Measurements from ENCODE around the gene ASTN2.
"Not testable (repeated sequence)": the region's sequence is repeated elsewhere in the genome, so short reads cannot be mapped to it uniquely, and the experiment has no call there.

Gene ASTN2

DNA sequence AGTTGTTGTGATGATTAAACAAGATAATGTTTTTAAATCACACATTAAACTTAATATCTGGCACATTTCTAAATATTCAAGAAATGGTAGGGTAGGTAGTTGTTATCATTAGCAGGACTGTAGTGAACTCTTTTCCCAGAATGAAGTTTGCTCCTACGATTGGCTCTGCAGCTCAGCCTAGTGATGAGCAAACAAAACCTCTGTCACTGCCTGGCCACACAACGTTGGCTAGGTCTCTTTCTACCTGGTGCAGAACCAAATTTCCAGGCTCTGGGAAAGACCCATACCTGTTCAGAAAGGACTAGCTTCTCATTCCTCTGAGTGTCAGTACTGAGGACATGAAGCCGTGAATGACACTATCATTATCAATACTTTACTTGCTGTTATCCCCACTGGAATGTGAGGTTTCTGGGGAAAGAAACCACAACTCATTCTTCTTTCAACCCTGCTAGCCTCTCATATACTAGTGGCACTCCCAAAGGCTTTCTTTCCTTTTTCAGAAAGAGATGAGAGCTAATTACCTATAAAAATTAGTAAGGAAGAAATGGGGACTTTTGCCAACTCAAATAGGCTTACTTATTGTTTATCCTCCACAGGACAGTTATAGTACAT, 947.0 kb downstream of the ASTN2 start:
- no peak for ATAC-seq

DNA sequence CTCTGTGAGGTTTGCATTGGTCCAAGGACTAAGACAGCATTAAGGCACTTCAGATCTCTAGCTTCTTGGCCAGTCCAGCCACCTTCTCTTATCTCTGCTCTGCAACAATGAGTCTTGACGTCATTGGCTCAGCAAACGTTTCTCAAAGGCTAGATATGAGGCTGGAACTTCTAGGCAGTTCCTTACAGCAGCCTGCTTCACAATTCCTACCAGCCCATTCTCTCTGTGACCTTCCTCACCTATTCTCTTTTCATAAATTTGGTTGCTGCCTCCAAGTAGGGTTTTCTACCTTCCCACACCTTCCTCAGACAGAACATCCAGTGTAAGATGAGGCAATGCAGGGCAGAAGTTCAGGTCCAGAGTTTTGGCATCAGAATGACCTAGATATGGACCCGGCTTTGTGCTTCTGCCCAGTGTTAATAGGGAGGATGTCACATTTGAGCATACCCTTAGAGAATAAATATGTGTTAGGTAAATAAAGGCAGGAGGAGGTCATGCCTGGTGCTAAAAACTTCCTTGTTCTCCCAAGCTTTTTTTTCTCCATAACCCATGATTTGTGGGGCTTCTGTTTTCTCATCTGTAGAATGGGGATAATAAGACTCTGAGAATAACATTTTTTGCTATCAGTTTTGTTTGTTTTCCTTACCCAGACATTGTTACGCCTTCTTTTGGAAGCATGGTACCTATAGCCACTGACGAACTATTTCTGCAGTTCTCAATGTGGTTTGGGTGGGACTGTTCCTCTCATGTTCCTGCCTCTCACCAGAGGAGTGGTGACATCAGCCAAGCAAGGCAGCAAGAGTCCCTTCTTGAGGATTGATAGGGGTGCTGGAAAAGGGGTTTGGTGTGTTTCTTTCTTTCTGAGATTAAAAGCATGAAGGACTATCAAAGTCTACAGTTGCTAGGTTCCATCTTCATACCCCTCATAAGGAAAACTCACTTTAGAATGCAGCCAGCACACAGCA, 948.3 kb downstream of the ASTN2 start:
- no peak for ATAC-seq

DNA sequence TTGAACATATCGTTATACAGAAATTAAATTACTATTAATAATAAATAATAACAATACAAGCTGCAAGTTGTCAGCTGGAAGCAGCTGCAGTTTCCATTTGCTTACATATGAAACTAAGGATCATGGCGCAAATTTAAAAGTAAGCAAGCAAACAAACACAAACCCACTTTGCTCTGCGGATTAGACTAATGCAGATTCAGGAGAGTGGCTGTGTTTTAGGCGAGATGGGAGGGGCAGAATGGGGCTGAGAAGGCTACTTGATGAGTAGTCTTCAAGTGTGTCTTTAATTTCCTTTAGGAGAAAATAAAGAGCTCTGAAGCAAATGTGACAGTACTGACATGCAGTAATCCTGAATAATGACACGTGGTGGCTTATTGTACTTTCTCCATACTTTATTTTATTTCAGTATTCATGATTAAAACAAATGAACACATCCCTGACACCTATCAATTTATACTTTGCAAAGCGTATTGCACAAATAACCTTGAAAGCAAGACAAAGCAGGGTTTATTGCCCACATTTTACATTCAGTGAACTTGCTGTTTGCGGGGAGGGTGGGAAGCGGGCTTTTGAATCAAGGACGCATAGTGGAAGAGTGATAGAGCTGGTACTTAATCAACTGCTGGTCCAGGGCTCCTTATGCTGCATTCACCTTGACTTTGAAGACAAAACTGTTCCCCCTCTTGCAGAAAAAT, 949.1 kb downstream of the ASTN2 start:
- no peak for ATAC-seq

DNA sequence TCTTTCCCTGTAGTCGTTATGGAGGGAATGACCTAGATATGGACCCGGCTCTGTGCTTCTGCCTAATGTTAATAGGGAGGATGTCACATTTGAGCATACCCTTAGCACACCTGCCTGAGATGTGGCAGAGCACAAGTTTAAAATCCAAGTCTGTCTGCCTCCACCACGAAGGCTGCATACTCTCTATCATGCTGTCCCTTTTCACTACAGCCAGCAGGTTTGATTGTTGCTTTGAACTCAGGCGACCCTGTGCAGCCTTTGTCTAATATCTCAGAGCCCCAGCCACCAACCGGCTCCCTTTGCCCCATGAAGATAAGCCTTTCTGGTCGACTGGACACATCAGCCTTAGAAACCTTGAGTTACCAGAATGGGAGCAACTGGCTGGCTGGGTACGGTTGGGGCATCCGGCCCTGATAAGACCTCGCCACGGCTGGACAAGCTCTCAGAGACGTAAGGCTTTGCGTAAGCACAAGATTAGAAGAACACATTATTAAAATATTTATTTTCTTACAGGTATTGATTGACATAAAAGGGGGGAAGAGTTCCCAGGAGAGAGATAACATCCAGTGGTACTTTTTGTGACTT, 949.8 kb downstream of the ASTN2 start:
- ATAC-seq = no peak

DNA sequence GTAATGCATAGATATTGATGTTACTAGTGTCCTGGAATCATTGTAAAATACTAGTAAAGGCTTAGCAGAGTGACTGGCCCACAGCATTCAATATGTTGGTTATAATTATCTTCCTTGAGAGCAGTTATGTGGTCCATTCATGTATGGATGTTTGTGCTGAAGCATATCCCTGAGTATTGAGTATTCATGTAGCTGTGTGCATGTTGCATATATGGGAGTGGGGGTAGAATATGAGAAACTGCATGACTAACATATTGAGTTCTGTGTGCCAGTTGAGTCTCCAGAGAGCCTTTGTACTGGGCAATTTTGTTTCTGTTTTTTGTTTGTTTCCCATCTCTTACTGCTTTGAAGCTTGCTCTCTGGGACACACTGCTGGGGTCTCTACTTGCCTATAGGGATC, 950.4 kb downstream of the ASTN2 start:
- no peak for ATAC-seq

DNA sequence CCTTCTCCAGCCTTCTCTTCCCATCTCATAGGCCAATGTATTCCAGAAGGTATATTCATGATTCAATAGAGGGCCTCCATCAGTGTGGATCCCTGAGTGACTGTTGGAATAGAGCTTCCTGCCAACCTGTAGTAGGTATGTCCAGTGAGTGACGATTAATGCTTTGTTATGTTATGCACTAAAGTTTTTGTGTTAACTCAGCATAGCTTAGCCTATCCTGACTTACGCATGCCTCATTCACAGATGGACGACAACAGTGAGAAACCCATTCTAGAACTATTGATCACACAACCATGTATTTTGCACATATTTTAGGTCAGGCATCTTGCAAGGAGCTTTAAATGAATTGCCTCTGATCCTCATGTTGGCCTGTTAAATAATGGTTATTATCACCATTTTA, 953.2 kb downstream of the ASTN2 start:
- ATAC-seq = no peak

DNA sequence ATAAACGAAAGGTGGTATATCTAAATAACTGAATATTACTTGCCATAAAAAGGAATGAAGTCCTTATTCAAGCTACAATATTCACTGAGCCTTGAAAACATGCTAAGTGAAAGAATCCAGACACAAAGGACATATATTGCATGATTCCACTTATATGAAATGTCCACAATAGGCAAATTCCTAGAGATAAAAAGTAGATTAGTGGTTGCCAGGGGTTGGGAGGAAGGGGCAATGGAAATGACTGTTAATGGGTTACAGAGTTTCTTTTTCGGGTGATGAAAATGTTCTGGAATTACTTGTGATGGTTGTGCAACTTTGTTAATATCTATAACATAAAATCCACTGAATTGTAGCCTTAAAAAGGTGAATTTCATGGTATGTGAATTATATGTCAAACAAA, 954.8 kb downstream of the ASTN2 start:
- ATAC-seq = no peak

DNA sequence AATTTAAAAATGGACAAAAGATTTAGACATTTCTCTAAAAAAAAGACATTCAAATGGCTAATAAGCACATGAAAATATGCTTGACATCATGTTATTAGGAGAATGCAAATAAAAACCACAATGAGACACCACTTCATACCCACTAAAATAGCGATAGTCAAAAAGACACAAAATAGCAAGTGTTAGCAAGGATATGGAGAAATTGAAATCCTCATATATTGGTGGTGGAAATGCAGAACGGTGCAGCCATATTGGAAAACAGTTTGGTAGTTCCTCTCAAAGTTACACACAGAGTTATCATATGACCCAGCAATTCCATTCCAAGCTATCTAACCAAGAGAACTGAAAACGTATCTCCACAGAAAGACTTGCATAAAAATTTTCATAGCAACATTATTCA, 955.3 kb downstream of the ASTN2 start:
- no peak for ATAC-seq

DNA sequence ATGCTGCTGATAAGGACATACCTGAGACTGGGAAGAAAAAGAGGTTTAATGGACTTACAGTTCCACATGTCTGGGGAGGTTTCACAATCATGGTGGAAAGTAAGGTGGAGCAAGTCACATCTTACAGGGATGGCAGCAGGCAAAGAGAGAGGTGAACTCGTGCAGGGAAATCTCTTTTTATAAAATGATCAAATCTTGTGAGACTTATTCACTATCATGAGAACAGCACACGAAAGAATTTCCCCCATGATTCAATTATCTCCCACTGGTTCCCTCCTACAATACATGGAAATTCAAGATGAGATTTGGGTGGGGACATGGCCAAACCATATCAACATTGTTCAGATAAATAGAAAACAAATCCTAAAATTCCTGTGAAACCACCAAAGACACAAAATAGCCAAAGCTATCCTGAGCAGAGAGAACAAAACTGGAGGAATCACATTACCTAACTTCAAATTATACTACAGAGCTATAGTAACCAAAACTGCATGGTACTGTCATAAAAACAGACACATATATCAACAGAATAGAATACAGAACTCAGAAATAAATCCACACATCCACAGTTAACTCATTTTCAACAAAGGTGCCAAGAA, 958.3 kb downstream of the ASTN2 start:
- no peak for ATAC-seq

DNA sequence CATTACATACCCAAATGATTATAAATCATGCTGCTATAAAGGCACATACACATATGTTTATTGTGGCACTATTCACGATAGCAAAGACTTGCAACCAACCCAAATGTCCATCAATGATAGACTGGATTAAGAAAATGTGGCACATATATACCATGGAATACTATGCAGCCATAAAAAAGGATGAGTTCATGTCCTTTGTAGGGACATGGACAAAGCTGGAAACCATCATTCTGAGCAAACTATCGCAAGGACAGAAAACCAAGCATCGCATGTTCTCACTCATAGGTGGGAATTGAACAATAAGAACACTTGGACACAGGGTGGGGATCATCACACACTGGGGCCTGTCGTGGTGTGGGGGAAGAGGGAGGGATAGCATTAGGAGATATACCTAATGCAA, 960.3 kb downstream of the ASTN2 start:
- ATAC-seq = not testable (repeated sequence)

DNA sequence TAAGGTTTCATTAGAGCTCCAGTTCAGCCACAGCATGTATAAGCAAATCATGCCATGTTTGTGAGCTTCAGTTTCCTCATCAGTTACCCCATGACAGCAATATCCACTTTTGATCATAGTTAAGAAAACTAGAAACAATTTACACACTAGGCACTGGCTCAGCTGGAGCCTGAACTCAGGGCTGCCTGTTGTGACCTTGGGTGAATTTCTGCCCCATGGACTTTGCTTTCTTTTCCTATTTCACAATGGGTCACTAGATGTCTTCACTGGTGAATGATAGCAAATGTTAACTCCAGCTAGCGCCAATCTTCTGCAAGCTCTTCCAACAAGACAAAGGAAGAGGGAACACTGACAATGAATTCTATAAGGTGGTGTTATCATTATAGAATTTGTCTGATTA, 961.1 kb downstream of the ASTN2 start:
- no peak for ATAC-seq

DNA sequence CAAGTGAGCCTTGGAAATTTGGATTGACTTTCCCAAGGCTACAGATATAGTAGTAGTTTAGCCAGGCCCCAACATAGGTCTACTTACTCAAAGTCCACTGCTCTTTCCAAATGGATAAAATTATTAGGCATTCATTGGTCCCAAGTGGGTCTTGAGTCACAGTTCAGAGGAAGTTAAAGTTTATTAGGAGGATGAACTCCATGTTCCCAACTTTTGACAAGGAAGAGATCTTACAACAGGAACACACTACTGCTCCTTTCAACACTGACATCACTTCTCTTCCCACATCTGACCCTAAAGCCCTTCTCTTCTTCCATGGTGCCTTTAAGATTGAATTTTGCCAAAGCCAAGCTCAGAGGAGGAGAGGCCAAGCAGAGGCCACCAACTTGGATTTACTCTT, 962.2 kb downstream of the ASTN2 start:
- ATAC-seq = no peak

DNA sequence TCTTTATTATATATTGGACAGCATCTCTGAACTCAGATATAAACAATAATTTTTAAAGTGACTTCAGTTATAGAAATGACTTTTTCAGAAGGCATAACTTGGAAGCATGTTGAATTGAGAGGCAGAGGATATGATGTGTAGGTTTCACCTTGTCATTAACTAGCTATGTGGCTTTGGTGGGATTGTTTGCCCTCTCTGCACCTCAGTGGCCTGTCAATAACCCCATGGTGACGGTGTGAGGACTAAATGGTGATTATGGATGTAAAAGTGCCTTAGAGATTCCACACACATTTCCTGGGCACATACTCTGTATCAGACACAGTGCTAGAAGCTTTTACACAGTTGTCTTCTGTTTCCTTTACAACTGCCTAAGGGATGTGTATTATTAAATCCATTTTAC, 962.6 kb downstream of the ASTN2 start:
- no peak for ATAC-seq

DNA sequence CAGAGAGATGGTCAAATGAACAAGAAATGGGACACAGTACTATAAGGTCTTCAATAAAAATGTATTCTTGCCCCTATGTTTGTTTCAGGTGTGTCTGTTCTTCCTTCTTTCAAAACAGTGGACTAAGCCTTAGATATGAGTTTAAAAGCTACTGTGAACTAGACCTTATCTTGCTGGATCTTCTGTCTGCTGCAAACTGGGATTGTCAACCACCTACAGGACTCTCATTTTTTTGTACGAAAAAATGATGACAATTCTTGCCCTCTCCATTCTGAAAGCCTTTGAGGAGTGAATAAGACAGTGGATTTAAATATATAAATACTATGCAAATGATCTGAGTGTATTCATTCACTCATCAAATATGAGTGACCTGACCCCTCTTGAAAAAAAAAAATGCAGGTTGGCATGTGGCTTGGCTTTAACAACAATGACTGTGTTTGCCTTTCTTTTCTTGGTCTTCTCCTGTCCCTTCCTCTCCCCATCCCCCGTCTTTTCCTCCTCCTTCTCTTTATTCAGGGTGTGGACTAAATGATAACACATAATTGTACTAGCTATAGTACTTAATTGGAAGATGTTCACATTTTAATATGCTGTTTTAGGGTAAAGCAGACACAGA, 963.2 kb downstream of the ASTN2 start:
- ATAC-seq = no peak

DNA sequence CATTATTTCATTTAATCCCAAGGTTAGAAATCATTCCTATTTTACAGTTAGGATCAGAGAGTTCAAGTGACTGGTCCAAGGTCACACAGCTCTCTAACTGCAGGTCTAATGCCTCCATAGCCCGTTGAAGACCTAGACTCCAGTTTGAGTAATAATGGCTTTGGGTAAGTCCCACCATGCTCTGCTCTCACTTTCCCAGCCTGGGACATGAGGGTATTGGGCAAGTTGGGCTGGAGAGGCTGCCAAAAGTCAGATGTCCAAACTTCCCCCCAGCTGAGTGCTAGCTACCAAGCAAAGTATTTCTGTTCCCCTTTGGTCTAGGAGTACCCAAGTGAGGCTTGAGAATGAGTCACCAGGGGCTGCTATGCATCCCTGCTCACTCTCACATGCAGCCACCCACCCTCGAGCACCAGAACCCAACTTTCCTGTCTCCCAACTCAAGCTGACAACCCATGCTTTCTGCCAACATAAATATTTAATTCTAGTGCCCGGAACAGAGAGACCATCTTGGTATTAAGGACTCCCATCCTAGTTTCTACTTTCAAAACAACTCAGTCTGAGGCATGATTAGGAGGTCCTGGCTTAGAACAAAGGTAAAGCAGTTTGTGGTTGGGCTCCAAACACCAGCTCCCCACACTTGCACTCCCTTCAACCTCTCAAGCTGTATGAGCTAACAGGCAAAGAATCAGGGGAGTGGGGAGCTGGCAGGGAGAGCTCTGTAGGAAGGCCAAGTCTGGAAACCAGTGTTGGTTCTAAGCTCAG, 964.3 kb downstream of the ASTN2 start:
- ATAC-seq = no peak

DNA sequence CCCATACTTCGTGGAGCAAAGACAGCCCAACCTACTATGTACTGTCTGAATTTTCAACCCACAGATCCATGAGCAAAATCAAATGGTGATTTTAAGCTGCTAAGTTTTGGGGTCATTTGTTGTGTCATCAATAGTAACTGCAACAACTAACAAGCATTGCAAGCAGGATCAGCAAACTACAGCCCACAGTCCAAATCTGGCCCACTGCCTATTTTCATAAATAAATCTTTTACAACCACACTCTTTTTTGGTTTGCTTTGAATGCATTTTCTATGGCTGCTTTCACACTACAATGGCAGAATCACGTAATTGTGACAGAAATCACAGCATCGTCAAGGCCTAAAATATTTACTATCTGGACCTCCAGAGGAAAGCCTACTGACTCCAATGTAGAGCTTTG, 964.9 kb downstream of the ASTN2 start:
- no peak for ATAC-seq

DNA sequence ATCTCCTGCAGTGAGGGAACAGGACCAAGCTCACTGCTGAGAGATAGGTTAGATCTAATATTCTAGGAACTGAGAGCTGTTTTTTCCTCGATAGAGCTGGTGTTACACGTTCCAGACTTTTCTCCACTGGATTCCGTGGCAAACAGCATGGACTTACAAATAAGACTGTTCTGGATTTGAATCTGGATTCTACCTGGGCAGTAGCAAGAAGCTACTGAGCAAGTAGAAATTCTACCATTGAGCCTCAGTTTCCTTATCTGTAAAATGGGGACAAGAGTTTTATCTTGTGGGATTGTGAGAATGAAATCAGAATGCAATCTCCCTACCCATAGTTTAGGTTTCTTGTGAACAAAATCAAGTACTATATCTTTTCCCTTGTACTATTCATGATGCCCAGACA, 966.4 kb downstream of the ASTN2 start:
- ATAC-seq = no peak

DNA sequence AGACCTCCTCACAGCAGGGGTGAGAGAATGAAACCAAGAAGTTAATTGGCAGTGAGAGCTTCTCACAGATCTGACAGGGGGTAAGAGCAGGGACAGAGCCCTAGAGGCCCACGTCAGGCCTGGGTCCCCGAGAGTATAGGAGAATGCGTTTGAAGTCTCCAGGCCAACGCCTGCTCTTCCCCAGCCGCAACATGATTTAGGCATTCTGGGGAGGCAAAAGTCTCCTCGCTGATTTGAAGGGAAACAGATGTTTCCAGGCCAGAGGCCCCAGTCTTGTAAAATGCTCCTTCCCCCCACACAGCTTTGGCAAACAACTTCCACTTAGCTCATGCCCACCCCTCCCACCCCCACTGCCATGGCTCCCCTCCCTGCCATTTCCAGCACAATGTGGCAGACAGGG, 966.9 kb downstream of the ASTN2 start:
- no peak for ATAC-seq

DNA sequence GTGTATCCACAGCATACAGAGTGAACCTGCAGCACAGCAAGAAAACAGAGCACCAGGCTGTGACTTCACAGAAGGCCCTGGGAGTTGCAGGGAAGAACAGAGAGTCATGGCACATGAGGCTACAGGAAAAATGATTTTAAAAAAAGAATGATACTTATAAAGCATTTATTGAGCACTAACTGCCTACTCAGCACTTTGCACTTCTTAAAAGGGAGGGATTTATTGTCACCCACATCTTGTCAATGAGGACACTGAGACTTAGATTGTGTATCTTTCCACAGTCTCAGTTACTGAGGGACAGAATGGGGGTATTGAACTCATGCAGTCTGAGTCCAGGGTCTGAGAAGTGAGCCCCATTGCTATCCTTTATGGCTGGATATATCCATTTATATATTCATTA, 972.3 kb downstream of the ASTN2 start:
- ATAC-seq = no peak

DNA sequence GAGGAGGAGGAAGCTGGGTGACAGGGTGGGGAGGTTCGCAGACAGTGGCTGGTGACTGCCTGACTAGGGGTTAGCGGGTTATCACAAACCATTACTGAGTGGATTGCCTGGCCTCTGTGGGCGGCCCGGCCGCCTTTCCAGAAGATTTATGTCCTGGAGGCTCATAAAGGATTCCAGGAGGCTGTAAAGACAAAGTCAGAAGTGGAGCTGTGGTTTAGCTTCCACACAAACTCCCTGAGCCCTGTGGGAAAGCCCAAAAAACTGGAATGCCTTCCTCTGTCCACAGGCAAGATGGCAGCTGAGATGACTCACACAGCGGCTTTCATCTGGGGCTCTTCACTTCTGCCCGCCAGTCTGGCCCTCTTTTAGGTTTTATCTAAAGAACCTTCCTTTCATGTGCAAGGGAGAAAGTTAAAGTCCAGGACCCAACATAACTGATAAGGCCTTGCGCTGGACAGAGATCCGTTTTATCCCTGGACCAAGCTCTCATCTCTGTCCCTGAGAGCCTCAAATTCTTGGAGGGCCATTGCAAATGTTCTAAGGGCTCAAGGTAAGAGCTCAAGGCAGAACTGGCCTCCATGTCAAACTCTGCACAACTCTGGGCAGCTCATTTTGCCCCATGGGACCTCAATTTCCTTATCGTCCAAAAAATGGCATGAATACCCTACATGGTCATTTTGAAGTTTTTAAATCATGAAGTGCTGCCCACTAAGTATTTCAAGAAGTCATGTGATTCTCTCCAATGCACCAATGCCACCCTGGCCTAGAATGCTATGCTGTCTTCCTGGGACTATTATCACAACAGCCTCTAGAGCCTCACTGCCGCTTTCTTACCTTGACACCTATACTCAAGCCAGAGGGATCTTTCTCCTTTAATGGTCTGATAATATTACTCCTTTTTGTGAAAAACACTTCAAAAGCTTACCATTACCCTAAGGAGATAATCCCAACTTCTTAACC, 977.2 kb downstream of the ASTN2 start:
- ATAC-seq = no peak

DNA sequence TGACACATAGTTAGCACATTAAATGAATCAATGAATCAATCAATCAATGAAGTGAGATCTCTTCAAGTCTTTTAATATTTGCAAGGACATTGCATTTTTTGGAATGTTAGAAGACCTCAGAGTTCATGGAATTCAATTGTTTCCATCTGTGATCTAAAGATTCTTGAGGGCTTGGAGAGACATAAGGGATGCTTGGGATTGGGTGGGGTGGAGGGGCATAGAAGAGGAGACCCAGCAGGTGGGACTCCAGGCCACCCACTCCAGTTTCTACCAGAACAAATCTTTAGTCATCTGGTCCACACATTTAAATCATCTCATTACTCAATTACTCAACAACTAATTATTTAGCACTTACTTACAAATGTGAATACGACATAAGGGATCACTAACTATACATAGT, 978.7 kb downstream of the ASTN2 start:
- ATAC-seq = no peak

Measured in activated CD4-positive, CD25-positive, alpha-beta regulatory T cell treated with anti-CD3 and anti-CD28 coated beads, Interleukin-2, amount 50 U/mL, for 24 hours (primary cell).